DND-41 (cell line): ENCODE measurements around the gene EPHB3.
"Not testable (repeated sequence)": the region's sequence is repeated elsewhere in the genome, so short reads cannot be mapped to it uniquely, and the experiment has no call there.

Source experiments
- ATAC-seq: fragments of 200-7000 bp; cut with Tn5 transposase; 3 replicates; pipeline ENCODE4 v1.9.1; 2021; ENCODE audit warnings: low read depth; ENCODE audit not compliant: insufficient read depth
- DNase-seq: peaks from one replicate; pipeline ENCODE4 v3.0.0-alpha.2; 2020
- H2AFZ ChIP-seq: 2 replicates; pipeline ENCODE4 v1.6.0; 2012; ENCODE audit warnings: low read depth, low read length
- H3K27ac ChIP-seq: 2 replicates; pipeline ENCODE4 v1.5.1; 2012; ENCODE audit warnings: low read length, inconsistent platforms
- H3K27me3 ChIP-seq: fragments of 200-600 bp; sonication (generic); 2 replicates; pipeline ENCODE4 v1.6.0; 2012; ENCODE audit warnings: low read length, mild to moderate bottlenecking, inconsistent platforms; ENCODE audit not compliant: insufficient read depth, poor library complexity
- H3K36me3 ChIP-seq: 2 replicates; pipeline ENCODE4 v1.5.1; 2012; ENCODE audit warnings: low read length, inconsistent platforms; ENCODE audit not compliant: insufficient read depth
- H3K4me1 ChIP-seq: 2 replicates; pipeline ENCODE4 v1.5.1; 2012; ENCODE audit warnings: mild to moderate bottlenecking, low read length; ENCODE audit not compliant: insufficient read depth
- H3K4me2 ChIP-seq: 2 replicates; pipeline ENCODE4 v1.6.0; 2012; ENCODE audit warnings: mild to moderate bottlenecking, moderate library complexity, low read length, inconsistent platforms; ENCODE audit not compliant: insufficient read depth
- H3K4me3 ChIP-seq, 2 experiments: fragments of 200-600 bp in 1 of 2; shearing (Covaris generic) in 1 of 2; 2 replicates each; pipeline ENCODE4 v1.5.1; 2012 to 2016; ENCODE audit warnings: inconsistent platforms in 2 of 2, low read length in 2 of 2, mild to moderate bottlenecking in 2 of 2, low read depth in 1 of 2, moderate library complexity in 1 of 2
- H3K79me2 ChIP-seq: 2 replicates; pipeline ENCODE4 v1.6.0; 2012; ENCODE audit warnings: low read length, inconsistent platforms; ENCODE audit not compliant: insufficient read depth
- H3K9ac ChIP-seq: 2 replicates; pipeline ENCODE4 v1.6.0; 2012; ENCODE audit warnings: low read depth, mild to moderate bottlenecking, inconsistent platforms, low read length, moderate library complexity
- H3K9me3 ChIP-seq: 2 replicates; pipeline ENCODE4 v1.5.1; 2012; ENCODE audit warnings: low read length, moderate library complexity, mild to moderate bottlenecking, inconsistent platforms; ENCODE audit not compliant: insufficient read depth, severe bottlenecking
- H4K20me1 ChIP-seq: 2 replicates; pipeline ENCODE4 v1.6.0; 2012; ENCODE audit warnings: low read length; ENCODE audit not compliant: insufficient read depth
- CTCF ChIP-seq: IDR thresholded peaks from 2 replicates; pipeline ENCODE4 v1.5.1; 2012; ENCODE audit warnings: borderline replicate concordance, low read length, moderate library complexity, mild to moderate bottlenecking; ENCODE audit not compliant: poor library complexity, severe bottlenecking; ENCODE audit errors: extremely low read depth
- EZH2 ChIP-seq: IDR thresholded peaks from 3 replicates; pipeline ENCODE4 v1.6.1; 2012; ENCODE audit warnings: borderline replicate concordance, low read depth, mild to moderate bottlenecking, moderate library complexity, low read length, inconsistent platforms; ENCODE audit not compliant: severe bottlenecking

EPHB3 gene

GRCh38 chr3:184619369-184619768 is 57.8 kb downstream of the EPHB3 start:
- TF ChIP-seq CTCF (no peak), EZH2 (no peak)
- DNase-seq (no peak), ATAC-seq (no peak)
- Histone ChIP-seq H3K4me2 (no peak overlapping the region), H3K9me3 (no peaks in the 10 kb centered on the region), H3K36me3 (no peaks in the 10 kb centered on the region), H3K4me1 (no peaks in the 10 kb centered on the region), H3K4me3 (no peak overlapping the region), H2AFZ (no peak overlapping the region), H3K27ac (no peak overlapping the region), H3K79me2 (no peaks in the 10 kb centered on the region), H3K27me3 (no peaks in the 10 kb centered on the region), H3K9ac (no peak overlapping the region), H4K20me1 (no peaks in the 10 kb centered on the region; the same call in 1 of the 2 replicates)

- Histone ChIP-seq H3K9me3 (no peaks in the 10 kb centered on the region), H4K20me1 (no peaks in the 10 kb centered on the region; the same call in 1 of the 2 replicates), H2AFZ (no peak overlapping the region), H3K27me3 (peaks cover 1% of the 10 kb centered on the region), H3K4me3 (no peak overlapping the region), H3K4me2 (no peak overlapping the region), H3K79me2 (no peaks in the 10 kb centered on the region), H3K9ac (no peak overlapping the region), H3K36me3 (no peaks in the 10 kb centered on the region), H3K27ac (no peak overlapping the region), H3K4me1 (no peaks in the 10 kb centered on the region)
- ATAC-seq: no peak
- DNase-seq: no peak
- no peak for TF ChIP-seq CTCF
- no peak for TF ChIP-seq EZH2
These were observed 58.3 kb downstream of the EPHB3 start for GRCh38 chr3:184619787-184620430.

- Histone ChIP-seq H2AFZ (no peak overlapping the region), H3K36me3 (no peaks in the 10 kb centered on the region), H3K4me3 (no peak overlapping the region), H3K27me3 (peaks cover 5% of the 10 kb centered on the region), H3K9me3 (no peaks in the 10 kb centered on the region), H3K27ac (no peak overlapping the region), H4K20me1 (no peaks in the 10 kb centered on the region; the same call in 1 of the 2 replicates), H3K79me2 (no peaks in the 10 kb centered on the region), H3K4me2 (no peak overlapping the region), H3K9ac (no peak overlapping the region), H3K4me1 (no peaks in the 10 kb centered on the region)
- no peak for DNase-seq
- no peak for TF ChIP-seq EZH2
- TF ChIP-seq CTCF: no peak
- no peak for ATAC-seq
These were observed 59.0 kb downstream of the EPHB3 start for GRCh38 chr3:184620475-184621119.

- H3K79me2 ChIP-seq, ATAC-seq, H3K4me3 ChIP-seq, H3K36me3 ChIP-seq, H3K9me3 ChIP-seq, DNase-seq, H3K4me1 ChIP-seq, H4K20me1 ChIP-seq, H3K4me2 ChIP-seq, H3K27ac ChIP-seq, H2AFZ ChIP-seq, H3K27me3 ChIP-seq, H3K9ac ChIP-seq: not testable (repeated sequence)
These were observed 60.6 kb downstream of the EPHB3 start for GRCh38 chr3:184622156-184622555.
